Upper lobe of left lung (tissue), 6 donors: ENCODE measurements around the gene STAC. TPM values are rescaled to one million over a fixed set of nuclear protein-coding genes. Genes with fewer than 3 reads are reported as not detected.

Experiments
- ATAC-seq, 2 donors: fragments of 200-7000 bp; cut with Tn5 transposase; one replicate each; pipeline ENCODE4 v1.9.1; 2022; ENCODE audit warnings: mild to moderate bottlenecking in 2 of 2, moderate library complexity in 2 of 2; ENCODE audit not compliant: low FRiP score in 2 of 2
- DNase-seq, 2 donors: peaks; one replicate each; pipeline ENCODE4 v3.0.0-alpha.2; 2019 to 2020
- H3K27ac ChIP-seq, 4 donors: fragments of 200-600 bp; sonication (generic); one replicate each; pipeline ENCODE4 v1.5.1; 2016 to 2019
- H3K27me3 ChIP-seq, 4 donors: fragments of 200-600 bp; sonication (generic); one replicate each; pipeline ENCODE4 v1.5.1; 2017 to 2019
- H3K36me3 ChIP-seq, 4 donors: fragments of 200-600 bp; sonication (generic); one replicate each; pipeline ENCODE4 v1.5.1; 2016 to 2019
- H3K4me1 ChIP-seq, 4 donors: fragments of 200-600 bp; sonication (generic); one replicate each; pipeline ENCODE4 v1.5.1; 2018 to 2019
- H3K4me3 ChIP-seq, 4 donors: fragments of 200-600 bp; sonication (generic); one replicate each; pipeline ENCODE4 v1.5.1; 2017 to 2019; ENCODE audit warnings: mild to moderate bottlenecking in 2 of 4, moderate library complexity in 1 of 4
- H3K9me3 ChIP-seq, 4 donors: fragments of 200-600 bp; sonication (generic); one replicate each; pipeline ENCODE4 v1.5.1; 2018 to 2019
- EP300 ChIP-seq, 4 donors: sonication (generic); formaldehyde crosslinking; IDR thresholded peaks; one replicate each; pipeline ENCODE4 v1.5.1; 2017; ENCODE audit warnings: antibody characterized with exemption in 4 of 4, control low read depth in 2 of 4
- POLR2A ChIP-seq, 4 donors: fragments of 450-650 bp; IDR thresholded peaks; one replicate each; pipeline ENCODE4 v1.5.1; 2016 to 2017; ENCODE audit warnings: antibody characterized with exemption in 4 of 4, mild to moderate bottlenecking in 2 of 4
- POLR2AphosphoS5 ChIP-seq, 2 donors: sonication (generic); formaldehyde crosslinking; IDR thresholded peaks; one replicate each; pipeline ENCODE4 v1.5.1; 2017; ENCODE audit warnings: antibody characterized with exemption in 2 of 2
- WGBS, 2 donors: methylation state at CpG; one replicate each; pipeline ENCODE4 v1.1.5; 2017 to 2018; 5-methylcytosine and 5-hydroxymethylcytosine counted together
- total RNA-seq, 6 donors: library from RNA; depleted of rRNA in 4 of 6; stranded (reverse); fragments of >200 nt in 4 of 6; gene quantifications; one replicate each; pipeline versions ENCODE4 v1.1.0 to v1.2.1, GENCODE V29; 2016 to 2021
- TF ChIP-seq, protein P1 (sequence below), 6 experiments: fragments of 450-650 bp in 4 of 6; fragments of 200-600 bp in 2 of 6; sonication (generic) in 2 of 6; IDR thresholded peaks; one replicate each; pipeline ENCODE4 v1.5.1; 2016 to 2019; ENCODE audit warnings: antibody characterized with exemption in 6 of 6
- donor health status: DM: no; HTN: no; CAD: no; lungs with moderate emphysema.
- donor health status: DM: no; HTN: yes; CAD: no; lungs with severe emphysema.

Gene STAC
- total RNA-seq, 6 donors from 2014 or later = 11.5 to 31.2 (median 23.5) TPM

DNA sequence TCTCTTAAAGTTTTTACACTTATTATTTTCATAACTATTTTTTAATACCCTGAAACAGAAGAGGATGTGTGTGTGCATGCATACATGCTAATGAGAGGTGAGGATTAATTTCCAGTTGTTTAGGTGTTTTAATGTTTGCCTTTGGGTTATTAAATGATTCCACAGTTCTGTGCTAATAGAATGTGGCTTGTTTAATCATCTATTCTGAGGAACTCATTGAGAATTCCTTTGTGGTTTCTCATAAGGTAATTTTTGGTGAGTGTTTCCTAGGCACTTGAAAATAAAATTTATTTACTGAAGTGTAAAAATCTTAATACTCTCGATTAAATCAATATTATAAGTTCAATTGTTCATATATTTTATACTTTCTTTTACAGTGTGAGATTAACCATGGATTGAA lies 38.0 kb downstream of the STAC start:
- 70 to 84% methylated on average over 1 of the region's 1 CpG for WGBS, 2 donors

DNA sequence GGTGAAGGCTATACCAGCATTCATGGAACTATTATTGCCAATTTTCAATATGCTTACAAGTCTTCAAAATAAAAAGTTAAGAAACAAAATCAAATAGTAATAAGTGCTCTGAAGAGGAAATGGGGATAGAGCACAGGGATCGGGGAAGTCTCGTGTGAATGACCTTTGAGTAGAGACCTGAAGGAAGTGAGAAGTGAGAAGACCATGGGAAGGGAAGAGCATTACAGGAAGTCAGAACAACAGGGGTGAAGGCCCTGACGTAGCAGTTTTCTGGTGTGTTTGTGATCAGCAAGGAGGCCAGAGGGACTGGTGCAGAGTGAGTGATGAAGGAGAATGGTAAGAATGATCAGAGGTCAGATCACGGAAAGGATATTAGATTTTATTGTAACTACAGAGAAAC lies 48.1 kb downstream of the STAC start:
- TF ChIP-seq, protein P1, sequence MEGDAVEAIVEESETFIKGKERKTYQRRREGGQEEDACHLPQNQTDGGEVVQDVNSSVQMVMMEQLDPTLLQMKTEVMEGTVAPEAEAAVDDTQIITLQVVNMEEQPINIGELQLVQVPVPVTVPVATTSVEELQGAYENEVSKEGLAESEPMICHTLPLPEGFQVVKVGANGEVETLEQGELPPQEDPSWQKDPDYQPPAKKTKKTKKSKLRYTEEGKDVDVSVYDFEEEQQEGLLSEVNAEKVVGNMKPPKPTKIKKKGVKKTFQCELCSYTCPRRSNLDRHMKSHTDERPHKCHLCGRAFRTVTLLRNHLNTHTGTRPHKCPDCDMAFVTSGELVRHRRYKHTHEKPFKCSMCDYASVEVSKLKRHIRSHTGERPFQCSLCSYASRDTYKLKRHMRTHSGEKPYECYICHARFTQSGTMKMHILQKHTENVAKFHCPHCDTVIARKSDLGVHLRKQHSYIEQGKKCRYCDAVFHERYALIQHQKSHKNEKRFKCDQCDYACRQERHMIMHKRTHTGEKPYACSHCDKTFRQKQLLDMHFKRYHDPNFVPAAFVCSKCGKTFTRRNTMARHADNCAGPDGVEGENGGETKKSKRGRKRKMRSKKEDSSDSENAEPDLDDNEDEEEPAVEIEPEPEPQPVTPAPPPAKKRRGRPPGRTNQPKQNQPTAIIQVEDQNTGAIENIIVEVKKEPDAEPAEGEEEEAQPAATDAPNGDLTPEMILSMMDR (IDR thresholded peaks at IDR 0.05) = no peak
- TF ChIP-seq EP300 (IDR thresholded peaks at IDR 0.05) (no peak), POLR2AphosphoS5 (IDR thresholded peaks at IDR 0.05) (no peak), POLR2A (IDR thresholded peaks at IDR 0.05) (no peak)
- no peaks in the 10 kb centered on the region for H3K36me3 ChIP-seq
- WGBS, 2 donors = 70 to 84% methylated on average over 4 of the region's 4 CpGs

More for the DNA sequence above, 38.0 kb downstream of the STAC start:
- DNase-seq (no peak), ATAC-seq (no peak)
- Histone ChIP-seq H3K4me1 (no peaks in the 10 kb centered on the region), H3K36me3 (no peaks in the 10 kb centered on the region), H3K9me3 (peaks cover 0 to 8% (median 0%) of the 10 kb centered on the region in 4 donors), H3K27ac (no peak overlapping the region), H3K4me3 (no peak overlapping the region), H3K27me3 (no peaks in the 10 kb centered on the region)
- TF ChIP-seq, protein P1 (IDR thresholded peaks at IDR 0.05) = no peak
- TF ChIP-seq POLR2A (IDR thresholded peaks at IDR 0.05) = no peak
- no peak for TF ChIP-seq POLR2AphosphoS5 (IDR thresholded peaks at IDR 0.05)
- no peak for TF ChIP-seq EP300 (IDR thresholded peaks at IDR 0.05)

DNA sequence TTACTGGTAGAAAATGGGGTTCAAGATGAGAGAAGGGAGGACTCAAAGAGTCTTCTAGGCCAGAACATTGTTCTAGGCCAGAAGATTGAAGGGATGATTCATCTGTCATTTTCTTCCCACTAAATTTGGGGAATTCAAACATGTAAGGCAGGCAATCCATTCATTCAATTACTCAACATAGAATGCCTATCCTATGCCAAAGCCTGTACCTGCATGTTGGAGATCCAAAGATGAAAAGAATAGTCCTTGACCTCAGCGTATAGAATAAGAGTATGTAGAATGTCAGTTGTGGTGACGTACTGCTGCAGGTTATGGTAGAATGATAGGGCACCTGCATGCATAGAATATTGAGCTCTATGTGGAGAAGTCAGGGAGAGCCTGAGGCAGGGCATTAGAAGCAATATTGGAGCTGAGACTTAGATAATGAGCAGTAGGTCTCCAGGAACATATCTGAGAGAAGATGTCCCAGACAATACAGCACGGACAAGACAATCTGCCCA lies 49.7 kb downstream of the STAC start:
- Histone ChIP-seq H3K9me3 (no peaks in the 10 kb centered on the region), H3K4me1 (peaks cover 0 to 7% (median 6%) of the 10 kb centered on the region in 4 donors), H3K36me3 (no peaks in the 10 kb centered on the region), H3K27me3 (no peaks in the 10 kb centered on the region), H3K4me3 (no peak overlapping the region), H3K27ac (no peak overlapping the region)
- 96 to 99% methylated on average over 3 of the region's 3 CpGs for WGBS, 2 donors
- ATAC-seq (no peak), DNase-seq (no peak)
- TF ChIP-seq POLR2AphosphoS5 (IDR thresholded peaks at IDR 0.05) (no peak), POLR2A (IDR thresholded peaks at IDR 0.05) (no peak), EP300 (IDR thresholded peaks at IDR 0.05) (no peak)
- TF ChIP-seq, protein P1 (IDR thresholded peaks at IDR 0.05) = no peak

More for the DNA sequence above, 48.1 kb downstream of the STAC start:
- H3K27ac ChIP-seq = no peak overlapping the region
- no peaks in the 10 kb centered on the region for H3K27me3 ChIP-seq
- no peaks in the 10 kb centered on the region for H3K4me1 ChIP-seq
- H3K4me3 ChIP-seq = no peak overlapping the region
- DNase-seq (no peak), ATAC-seq (peak in 1 of 2 donors; percentile 46)
- no peaks in the 10 kb centered on the region for H3K9me3 ChIP-seq

DNA sequence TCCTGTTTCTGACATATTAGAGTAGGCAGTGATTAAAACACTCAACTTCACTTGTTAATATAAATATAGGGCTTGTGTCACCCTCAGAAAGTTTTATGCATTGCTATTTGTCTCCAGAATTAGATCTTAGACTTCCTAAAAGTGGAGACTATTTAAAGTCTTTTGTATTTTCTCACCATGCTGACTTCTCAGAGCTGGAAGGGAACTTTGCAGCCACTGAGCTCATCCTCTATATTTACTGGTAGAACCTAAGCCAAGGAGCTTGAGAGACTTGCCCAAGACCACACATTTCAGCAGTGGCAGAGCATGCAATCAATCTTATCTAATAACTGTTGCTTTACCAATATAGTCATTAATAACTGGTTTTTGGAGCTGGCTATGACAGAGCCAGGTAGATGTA lies 53.2 kb downstream of the STAC start:
- TF ChIP-seq POLR2A (IDR thresholded peaks at IDR 0.05) (no peak), POLR2AphosphoS5 (IDR thresholded peaks at IDR 0.05) (no peak), EP300 (IDR thresholded peaks at IDR 0.05) (no peak)
- TF ChIP-seq, protein P1 (IDR thresholded peaks at IDR 0.05) = no peak
- Histone ChIP-seq H3K9me3 (no peaks in the 10 kb centered on the region), H3K4me1 (peaks cover 0 to 8% (median 7%) of the 10 kb centered on the region in 4 donors), H3K27me3 (no peaks in the 10 kb centered on the region), H3K36me3 (no peaks in the 10 kb centered on the region), H3K27ac (no peak overlapping the region), H3K4me3 (no peak overlapping the region)
- DNase-seq = no peak
- no peak for ATAC-seq
